DND-41 (cell line): ENCODE results near the gene MTTP.

ENCODE experiments used
- ATAC-seq: fragments of 200-7000 bp; cut with Tn5 transposase; 3 replicates; pipeline ENCODE4 v1.9.1; 2021; ENCODE audit warnings: low read depth; ENCODE audit not compliant: insufficient read depth
- DNase-seq: peaks from one replicate; pipeline ENCODE4 v3.0.0-alpha.2; 2020
- H2AFZ ChIP-seq: 2 replicates; pipeline ENCODE4 v1.6.0; 2012; ENCODE audit warnings: low read depth, low read length
- H3K27ac ChIP-seq: 2 replicates; pipeline ENCODE4 v1.5.1; 2012; ENCODE audit warnings: low read length, inconsistent platforms
- H3K27me3 ChIP-seq: fragments of 200-600 bp; sonication (generic); 2 replicates; pipeline ENCODE4 v1.6.0; 2012; ENCODE audit warnings: low read length, mild to moderate bottlenecking, inconsistent platforms; ENCODE audit not compliant: insufficient read depth, poor library complexity
- H3K36me3 ChIP-seq: 2 replicates; pipeline ENCODE4 v1.5.1; 2012; ENCODE audit warnings: low read length, inconsistent platforms; ENCODE audit not compliant: insufficient read depth
- H3K4me1 ChIP-seq: 2 replicates; pipeline ENCODE4 v1.5.1; 2012; ENCODE audit warnings: mild to moderate bottlenecking, low read length; ENCODE audit not compliant: insufficient read depth
- H3K4me2 ChIP-seq: 2 replicates; pipeline ENCODE4 v1.6.0; 2012; ENCODE audit warnings: mild to moderate bottlenecking, moderate library complexity, low read length, inconsistent platforms; ENCODE audit not compliant: insufficient read depth
- H3K4me3 ChIP-seq, 2 experiments: fragments of 200-600 bp in 1 of 2; shearing (Covaris generic) in 1 of 2; 2 replicates each; pipeline ENCODE4 v1.5.1; 2012 to 2016; ENCODE audit warnings: inconsistent platforms in 2 of 2, low read length in 2 of 2, mild to moderate bottlenecking in 2 of 2, low read depth in 1 of 2, moderate library complexity in 1 of 2
- H3K79me2 ChIP-seq: 2 replicates; pipeline ENCODE4 v1.6.0; 2012; ENCODE audit warnings: low read length, inconsistent platforms; ENCODE audit not compliant: insufficient read depth
- H3K9ac ChIP-seq: 2 replicates; pipeline ENCODE4 v1.6.0; 2012; ENCODE audit warnings: low read depth, mild to moderate bottlenecking, inconsistent platforms, low read length, moderate library complexity
- H3K9me3 ChIP-seq: 2 replicates; pipeline ENCODE4 v1.5.1; 2012; ENCODE audit warnings: low read length, moderate library complexity, mild to moderate bottlenecking, inconsistent platforms; ENCODE audit not compliant: insufficient read depth, severe bottlenecking
- H4K20me1 ChIP-seq: 2 replicates; pipeline ENCODE4 v1.6.0; 2012; ENCODE audit warnings: low read length; ENCODE audit not compliant: insufficient read depth
- EZH2 ChIP-seq: IDR thresholded peaks from 3 replicates; pipeline ENCODE4 v1.6.1; 2012; ENCODE audit warnings: borderline replicate concordance, low read depth, mild to moderate bottlenecking, moderate library complexity, low read length, inconsistent platforms; ENCODE audit not compliant: severe bottlenecking
- TF ChIP-seq, protein P1 (sequence below): IDR thresholded peaks from 2 replicates; pipeline ENCODE4 v1.5.1; 2012; ENCODE audit warnings: borderline replicate concordance, low read length, moderate library complexity, mild to moderate bottlenecking; ENCODE audit not compliant: poor library complexity, severe bottlenecking; ENCODE audit errors: extremely low read depth

Gene MTTP

GRCh38 chr4:99571883-99572282 lies 2.7 kb upstream of the MTTP start:
- no peak overlapping the region for H3K4me2 ChIP-seq
- no peaks in the 10 kb centered on the region for H3K36me3 ChIP-seq
- no peak overlapping the region for H3K27ac ChIP-seq
- ATAC-seq (no peak), DNase-seq (no peak)
- no peak overlapping the region for H2AFZ ChIP-seq
- H4K20me1 ChIP-seq: no peaks in the 10 kb centered on the region
- TF ChIP-seq, protein P1, sequence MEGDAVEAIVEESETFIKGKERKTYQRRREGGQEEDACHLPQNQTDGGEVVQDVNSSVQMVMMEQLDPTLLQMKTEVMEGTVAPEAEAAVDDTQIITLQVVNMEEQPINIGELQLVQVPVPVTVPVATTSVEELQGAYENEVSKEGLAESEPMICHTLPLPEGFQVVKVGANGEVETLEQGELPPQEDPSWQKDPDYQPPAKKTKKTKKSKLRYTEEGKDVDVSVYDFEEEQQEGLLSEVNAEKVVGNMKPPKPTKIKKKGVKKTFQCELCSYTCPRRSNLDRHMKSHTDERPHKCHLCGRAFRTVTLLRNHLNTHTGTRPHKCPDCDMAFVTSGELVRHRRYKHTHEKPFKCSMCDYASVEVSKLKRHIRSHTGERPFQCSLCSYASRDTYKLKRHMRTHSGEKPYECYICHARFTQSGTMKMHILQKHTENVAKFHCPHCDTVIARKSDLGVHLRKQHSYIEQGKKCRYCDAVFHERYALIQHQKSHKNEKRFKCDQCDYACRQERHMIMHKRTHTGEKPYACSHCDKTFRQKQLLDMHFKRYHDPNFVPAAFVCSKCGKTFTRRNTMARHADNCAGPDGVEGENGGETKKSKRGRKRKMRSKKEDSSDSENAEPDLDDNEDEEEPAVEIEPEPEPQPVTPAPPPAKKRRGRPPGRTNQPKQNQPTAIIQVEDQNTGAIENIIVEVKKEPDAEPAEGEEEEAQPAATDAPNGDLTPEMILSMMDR: no peak
- no peak for TF ChIP-seq EZH2
- H3K27me3 ChIP-seq: peaks cover 17% of the 10 kb centered on the region
- H3K4me3 ChIP-seq: no peak overlapping the region
- no peaks in the 10 kb centered on the region for H3K79me2 ChIP-seq
- no peaks in the 10 kb centered on the region for H3K9me3 ChIP-seq
- H3K4me1 ChIP-seq: no peaks in the 10 kb centered on the region
- no peak overlapping the region for H3K9ac ChIP-seq

DNA sequence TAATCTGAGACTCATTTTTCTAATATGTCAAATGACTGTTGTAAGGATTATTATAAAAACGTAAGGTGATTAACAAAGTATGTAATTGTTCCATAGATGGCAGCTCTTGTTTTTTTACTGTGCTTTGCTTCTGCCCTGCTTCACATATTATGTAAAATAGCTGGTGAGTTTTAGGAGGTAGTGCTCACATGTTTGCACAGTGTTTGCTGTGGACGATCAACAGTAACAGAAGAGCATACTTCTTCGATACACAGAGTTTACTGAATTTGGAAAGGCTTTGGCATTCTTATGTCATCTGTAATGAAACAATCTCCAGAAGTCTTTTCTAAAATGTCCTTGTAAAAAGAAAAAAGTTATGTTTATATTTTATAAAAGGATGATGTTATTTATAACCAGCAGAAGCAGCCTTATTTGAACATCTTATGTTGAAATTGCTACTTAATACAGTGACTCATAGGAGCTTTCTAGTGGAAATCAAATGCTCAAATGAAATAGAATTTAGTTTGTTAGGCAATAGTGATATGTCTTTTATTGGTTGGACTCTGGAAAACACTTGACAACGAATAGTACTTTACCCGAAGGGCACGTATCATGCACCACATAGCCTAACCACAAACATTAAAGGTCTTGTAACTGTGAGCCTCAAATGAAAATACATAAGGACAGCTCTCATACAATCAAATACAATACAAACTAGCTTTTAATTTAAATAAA lies 1.9 kb upstream of the MTTP start:
- H3K4me3 ChIP-seq: no peak overlapping the region
- no peak overlapping the region for H3K9ac ChIP-seq
- H3K79me2 ChIP-seq: no peaks in the 10 kb centered on the region
- no peak overlapping the region for H2AFZ ChIP-seq
- H3K4me2 ChIP-seq: no peak overlapping the region
- no peak overlapping the region for H3K27ac ChIP-seq
- no peaks in the 10 kb centered on the region for H4K20me1 ChIP-seq
- no peak for TF ChIP-seq EZH2
- TF ChIP-seq, protein P1: no peak
- no peaks in the 10 kb centered on the region for H3K36me3 ChIP-seq
- ATAC-seq: no peak
- H3K27me3 ChIP-seq: peaks cover 12% of the 10 kb centered on the region
- no peaks in the 10 kb centered on the region for H3K9me3 ChIP-seq
- no peak for DNase-seq
- H3K4me1 ChIP-seq: no peaks in the 10 kb centered on the region

- DNase-seq: no peak
- no peak overlapping the region for H3K4me2 ChIP-seq
These were observed 772 bp upstream of the MTTP start for GRCh38 chr4:99573735-99574368.

More at GRCh38 chr4:99573735-99574368, 772 bp upstream of the MTTP start:
- Histone ChIP-seq H2AFZ (no peak overlapping the region), H3K27me3 (peaks cover 12% of the 10 kb centered on the region), H3K9ac (no peak overlapping the region), H4K20me1 (no peaks in the 10 kb centered on the region), H3K27ac (no peak overlapping the region), H3K36me3 (no peaks in the 10 kb centered on the region), H3K79me2 (no peaks in the 10 kb centered on the region), H3K4me1 (no peaks in the 10 kb centered on the region), H3K9me3 (no peaks in the 10 kb centered on the region), H3K4me3 (no peak overlapping the region)
- ATAC-seq: no peak
- TF ChIP-seq, protein P1: no peak
- TF ChIP-seq EZH2: no peak
